DOHH2 (cell line): Measurements from ENCODE around the gene BABAM2.

Experiments used
- H3F3A ChIP-seq: fragments of 200-600 bp; sonication (generic), shearing (Covaris generic); 2 replicates; pipeline ENCODE4 v1.6.0; 2016; ENCODE audit warnings: antibody characterized with exemption, mild to moderate bottlenecking; ENCODE audit not compliant: control insufficient read depth, insufficient read depth
- H3K27ac ChIP-seq: fragments of 200-600 bp; sonication (generic); 2 replicates; pipeline ENCODE4 v1.5.1; 2014; ENCODE audit warnings: low read depth, mild to moderate bottlenecking, low read length, moderate library complexity
- H3K27me3 ChIP-seq: fragments of 200-600 bp; sonication (generic); 2 replicates; pipeline ENCODE4 v1.6.1; 2014; ENCODE audit warnings: mild to moderate bottlenecking, low read length, mixed read lengths; ENCODE audit not compliant: control insufficient read depth
- H3K36me3 ChIP-seq: fragments of 200-600 bp; sonication (generic); 2 replicates; pipeline ENCODE4 v1.6.1; 2014; ENCODE audit warnings: mild to moderate bottlenecking, low read length, moderate library complexity, mixed read lengths; ENCODE audit not compliant: control insufficient read depth
- H3K4me1 ChIP-seq: fragments of 200-600 bp; sonication (generic); 2 replicates; pipeline ENCODE4 v1.6.1; 2014; ENCODE audit warnings: mild to moderate bottlenecking, low read length, mixed read lengths; ENCODE audit not compliant: control insufficient read depth
- H3K4me2 ChIP-seq: fragments of 200-600 bp; sonication (generic); 2 replicates; pipeline ENCODE4 v1.6.0; 2014; ENCODE audit warnings: mild to moderate bottlenecking, low read length, moderate library complexity
- H3K4me3 ChIP-seq: fragments of 200-600 bp; sonication (generic); 2 replicates; pipeline ENCODE4 v1.5.1; 2014; ENCODE audit warnings: mild to moderate bottlenecking, low read length, mixed read lengths
- H3K79me2 ChIP-seq: fragments of 200-600 bp; sonication (generic); 2 replicates; pipeline ENCODE4 v1.6.1; 2014; ENCODE audit warnings: mild to moderate bottlenecking, low read length, mixed read lengths; ENCODE audit not compliant: control insufficient read depth
- H3K9me2 ChIP-seq: fragments of 200-600 bp; sonication (generic); replicated peaks from 2 replicates; pipeline ENCODE4 v1.6.1; 2014; ENCODE audit warnings: mild to moderate bottlenecking, low read length, mixed read lengths; ENCODE audit not compliant: control insufficient read depth
- H3K9me3 ChIP-seq: fragments of 200-600 bp; sonication (generic); 2 replicates; pipeline ENCODE4 v1.6.1; 2014; ENCODE audit warnings: antibody characterized with exemption, low read length, mixed read lengths; ENCODE audit not compliant: control insufficient read depth, insufficient read depth
- H4K20me1 ChIP-seq: fragments of 200-600 bp; sonication (generic); 2 replicates; pipeline ENCODE4 v1.6.0; 2014; ENCODE audit warnings: low read depth, mild to moderate bottlenecking, antibody characterized with exemption, low read length, moderate library complexity; ENCODE audit not compliant: control insufficient read depth, insufficient read depth
- EZH2phosphoT487 ChIP-seq: fragments of 200-600 bp; sonication (generic); IDR thresholded peaks from 2 replicates; pipeline ENCODE4 v1.6.1; 2017; ENCODE audit warnings: borderline replicate concordance, mild to moderate bottlenecking, antibody characterized with exemption, low read length, moderate library complexity, mixed read lengths
- TF ChIP-seq, protein P1 (sequence below): fragments of 200-600 bp; sonication (generic); IDR thresholded peaks from one replicate; pipeline ENCODE4 v1.5.1; 2014; ENCODE audit warnings: antibody characterized with exemption, mild to moderate bottlenecking, low read depth, low read length; ENCODE audit not compliant: poor library complexity, severe bottlenecking

The BABAM2 gene

GRCh38 chr2:28068527-28068926 is 178.0 kb downstream of the BABAM2 start:
- no peak overlapping the region for H3K27ac ChIP-seq
- H3K4me1 ChIP-seq: no peaks in the 10 kb centered on the region
- H3K79me2 ChIP-seq: no peaks in the 10 kb centered on the region
- no peaks in the 10 kb centered on the region for H3K9me3 ChIP-seq
- no peaks in the 10 kb centered on the region for H4K20me1 ChIP-seq
- no peak overlapping the region for H3K4me2 ChIP-seq
- no peak overlapping the region for H3K4me3 ChIP-seq
- no peaks in the 10 kb centered on the region for H3K9me2 ChIP-seq
- no peaks in the 10 kb centered on the region for H3F3A ChIP-seq
- TF ChIP-seq, protein P1, sequence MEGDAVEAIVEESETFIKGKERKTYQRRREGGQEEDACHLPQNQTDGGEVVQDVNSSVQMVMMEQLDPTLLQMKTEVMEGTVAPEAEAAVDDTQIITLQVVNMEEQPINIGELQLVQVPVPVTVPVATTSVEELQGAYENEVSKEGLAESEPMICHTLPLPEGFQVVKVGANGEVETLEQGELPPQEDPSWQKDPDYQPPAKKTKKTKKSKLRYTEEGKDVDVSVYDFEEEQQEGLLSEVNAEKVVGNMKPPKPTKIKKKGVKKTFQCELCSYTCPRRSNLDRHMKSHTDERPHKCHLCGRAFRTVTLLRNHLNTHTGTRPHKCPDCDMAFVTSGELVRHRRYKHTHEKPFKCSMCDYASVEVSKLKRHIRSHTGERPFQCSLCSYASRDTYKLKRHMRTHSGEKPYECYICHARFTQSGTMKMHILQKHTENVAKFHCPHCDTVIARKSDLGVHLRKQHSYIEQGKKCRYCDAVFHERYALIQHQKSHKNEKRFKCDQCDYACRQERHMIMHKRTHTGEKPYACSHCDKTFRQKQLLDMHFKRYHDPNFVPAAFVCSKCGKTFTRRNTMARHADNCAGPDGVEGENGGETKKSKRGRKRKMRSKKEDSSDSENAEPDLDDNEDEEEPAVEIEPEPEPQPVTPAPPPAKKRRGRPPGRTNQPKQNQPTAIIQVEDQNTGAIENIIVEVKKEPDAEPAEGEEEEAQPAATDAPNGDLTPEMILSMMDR: no peak
- TF ChIP-seq EZH2phosphoT487: no peak
- no peaks in the 10 kb centered on the region for H3K27me3 ChIP-seq
- H3K36me3 ChIP-seq: no peaks in the 10 kb centered on the region

GRCh38 chr2:28071221-28071620 is 180.7 kb downstream of the BABAM2 start:
- TF ChIP-seq, protein P1: no peak
- no peak for TF ChIP-seq EZH2phosphoT487
- no peak overlapping the region for H3K4me3 ChIP-seq
- H3K4me2 ChIP-seq: no peak overlapping the region
- no peaks in the 10 kb centered on the region for H3K36me3 ChIP-seq
- H3K79me2 ChIP-seq: no peaks in the 10 kb centered on the region
- no peaks in the 10 kb centered on the region for H3K9me3 ChIP-seq
- no peak overlapping the region for H3K27ac ChIP-seq
- H4K20me1 ChIP-seq: no peaks in the 10 kb centered on the region
- H3K27me3 ChIP-seq: no peaks in the 10 kb centered on the region
- H3K9me2 ChIP-seq: no peaks in the 10 kb centered on the region
- no peaks in the 10 kb centered on the region for H3F3A ChIP-seq
- no peaks in the 10 kb centered on the region for H3K4me1 ChIP-seq

DNA sequence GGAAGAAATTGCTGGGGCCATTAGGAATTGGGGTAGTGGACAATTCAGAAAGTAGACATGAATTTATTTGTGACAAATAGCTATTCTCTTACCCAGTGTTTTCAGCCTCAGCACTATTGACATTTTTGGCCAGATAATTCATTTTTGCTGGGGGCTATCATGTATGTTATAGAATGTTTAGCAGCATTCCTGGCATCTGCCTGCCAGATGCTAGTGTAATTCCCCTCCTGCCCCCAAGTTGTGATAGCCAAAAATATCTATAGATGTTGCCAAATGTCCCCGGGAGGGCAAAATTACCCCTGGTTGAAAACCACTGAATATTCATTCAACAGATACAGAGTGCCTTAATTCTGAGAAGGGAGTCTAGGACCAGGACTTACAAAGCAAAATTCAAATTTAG is 183.6 kb downstream of the BABAM2 start:
- Histone ChIP-seq H3K4me3 (no peak overlapping the region), H3K9me3 (no peaks in the 10 kb centered on the region), H3K9me2 (no peaks in the 10 kb centered on the region), H3K27ac (no peak overlapping the region), H3K36me3 (no peaks in the 10 kb centered on the region), H3K27me3 (no peaks in the 10 kb centered on the region), H4K20me1 (no peaks in the 10 kb centered on the region), H3F3A (no peaks in the 10 kb centered on the region), H3K79me2 (no peaks in the 10 kb centered on the region), H3K4me2 (no peak overlapping the region), H3K4me1 (no peaks in the 10 kb centered on the region)
- TF ChIP-seq EZH2phosphoT487: no peak
- TF ChIP-seq, protein P1: no peak

GRCh38 chr2:28080911-28081310 is 190.4 kb downstream of the BABAM2 start:
- Histone ChIP-seq H3K27ac (no peak overlapping the region), H3K4me1 (no peaks in the 10 kb centered on the region), H3K79me2 (no peaks in the 10 kb centered on the region), H3K9me2 (no peaks in the 10 kb centered on the region), H3K4me3 (no peak overlapping the region), H4K20me1 (no peaks in the 10 kb centered on the region), H3K9me3 (no peaks in the 10 kb centered on the region), H3K27me3 (no peaks in the 10 kb centered on the region), H3K4me2 (no peak overlapping the region), H3F3A (no peaks in the 10 kb centered on the region), H3K36me3 (no peaks in the 10 kb centered on the region)
- TF ChIP-seq, protein P1: no peak
- no peak for TF ChIP-seq EZH2phosphoT487
